GM15510 (cell line): ENCODE results near the gene MT1F.

Source experiments
- POLR2A ChIP-seq: IDR thresholded peaks from 3 replicates; pipeline ENCODE4 v1.6.1; 2011; ENCODE audit warnings: borderline replicate concordance; ENCODE audit not compliant: insufficient read length; ENCODE audit errors: extremely low read depth

The MT1F gene

DNA sequence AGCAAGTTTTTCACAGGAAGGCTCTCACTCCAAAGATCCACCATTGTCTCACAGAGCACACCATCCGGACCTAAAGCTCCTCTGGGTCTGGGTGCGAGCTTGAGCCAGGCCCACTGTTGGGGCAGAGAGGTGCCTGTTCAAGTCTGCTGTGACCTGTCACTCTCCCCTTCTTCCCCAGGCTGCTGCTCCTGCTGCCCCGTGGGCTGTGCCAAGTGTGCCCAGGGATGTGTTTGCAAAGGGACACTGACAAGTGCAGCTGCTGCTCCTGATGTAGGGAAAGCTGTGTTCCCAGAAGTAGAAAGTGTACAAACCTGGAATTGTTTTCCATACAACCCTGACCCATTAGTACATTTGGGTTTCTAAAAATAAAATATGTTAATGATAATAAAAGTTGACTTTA, 19.7 kb downstream of the MT1F start:
- TF ChIP-seq POLR2A, result no peak

DNA sequence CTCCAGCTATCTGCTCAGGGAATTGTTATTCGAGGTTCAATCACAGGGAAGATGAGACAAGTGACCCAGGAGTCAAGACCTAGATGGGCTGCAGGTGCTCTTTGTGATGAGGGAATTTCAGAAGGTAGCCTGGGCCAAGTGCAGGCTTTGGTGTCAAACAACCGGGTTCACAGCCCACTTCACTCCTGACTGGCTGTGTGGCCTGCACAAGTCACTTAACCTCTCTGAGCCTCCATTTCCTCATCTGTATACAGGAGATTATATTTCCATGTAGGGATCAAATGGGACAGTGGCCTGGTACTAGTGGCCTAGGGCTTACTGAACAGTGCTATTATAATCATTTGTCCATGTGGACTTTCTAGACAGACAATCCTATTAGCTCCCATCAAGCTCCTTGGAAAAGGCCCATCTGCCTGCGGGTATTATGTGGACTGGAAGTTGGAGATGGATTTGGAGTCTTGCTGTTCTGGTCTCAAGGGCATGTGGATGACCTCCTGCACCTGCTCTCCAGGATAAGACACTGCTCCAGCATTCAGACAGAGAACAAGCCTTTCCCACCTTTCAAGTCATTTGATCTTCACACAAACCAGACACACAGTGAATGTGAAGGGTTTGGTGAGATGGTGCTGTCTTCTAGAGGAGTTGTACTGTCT, 21.4 kb downstream of the MT1F start:
- no peak for TF ChIP-seq POLR2A

DNA sequence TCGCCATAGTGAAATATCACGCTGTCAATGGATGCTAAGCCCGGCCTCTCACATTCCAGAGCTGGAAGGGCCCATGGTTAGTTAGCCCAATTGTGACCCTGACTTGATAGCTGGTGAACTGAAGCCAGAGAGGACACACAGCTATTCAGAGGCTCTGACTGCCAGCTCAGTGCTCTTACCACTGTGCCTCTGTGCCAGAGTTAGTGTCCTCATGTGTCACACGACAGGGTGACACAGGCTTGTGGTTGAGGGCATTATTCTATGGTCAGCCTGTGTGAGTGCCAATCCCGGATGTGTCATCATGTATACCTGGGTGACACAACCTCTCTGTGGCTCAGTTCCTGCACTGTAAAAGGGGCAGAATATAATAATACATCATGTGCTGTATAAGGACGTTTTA, 22.1 kb downstream of the MT1F start:
- no peak for TF ChIP-seq POLR2A

GRCh38 chr16:56681939-56682702, 24.4 kb downstream of the MT1F start, which contains the start of gene MT1X:
TSS of gene MT1X (plus strand) at chr16:56682470. CDS start at chr16:56682541, 71 bp downstream.
- TF ChIP-seq POLR2A, result peak; percentile 86

DNA sequence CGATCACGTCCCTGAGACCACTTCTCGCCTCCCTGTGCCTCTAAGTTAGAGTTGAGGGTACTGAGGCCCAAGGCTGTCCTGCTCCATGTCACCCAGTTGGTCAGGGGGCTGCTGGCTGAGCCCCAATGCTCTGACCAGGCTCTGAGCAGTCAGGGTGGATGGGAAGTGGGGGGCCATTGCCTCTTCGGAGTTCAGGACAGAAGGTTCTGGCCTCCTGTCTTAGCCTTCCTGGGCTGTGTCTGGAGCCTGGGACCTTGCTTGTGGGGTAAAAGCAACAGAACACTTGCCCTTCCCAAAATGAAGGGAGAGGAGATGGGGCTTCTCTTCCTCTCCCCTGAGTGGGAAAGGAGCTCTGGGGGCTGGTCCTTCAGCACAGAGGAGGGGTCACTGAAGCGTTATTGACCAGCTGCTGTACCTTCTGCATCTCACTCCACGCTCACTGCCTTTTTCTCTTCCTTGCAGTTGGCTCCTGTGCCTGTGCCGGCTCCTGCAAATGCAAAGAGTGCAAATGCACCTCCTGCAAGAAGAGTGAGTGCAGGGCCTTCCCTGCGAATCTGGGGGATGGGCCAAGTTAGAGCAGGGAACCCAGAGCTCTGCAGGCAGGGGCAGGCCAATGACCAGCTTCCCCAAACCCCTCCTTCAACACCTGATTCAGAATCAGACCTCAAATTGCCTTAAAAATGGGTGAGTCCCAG, 25.1 kb downstream of the MT1F start:
- no peak for TF ChIP-seq POLR2A

DNA sequence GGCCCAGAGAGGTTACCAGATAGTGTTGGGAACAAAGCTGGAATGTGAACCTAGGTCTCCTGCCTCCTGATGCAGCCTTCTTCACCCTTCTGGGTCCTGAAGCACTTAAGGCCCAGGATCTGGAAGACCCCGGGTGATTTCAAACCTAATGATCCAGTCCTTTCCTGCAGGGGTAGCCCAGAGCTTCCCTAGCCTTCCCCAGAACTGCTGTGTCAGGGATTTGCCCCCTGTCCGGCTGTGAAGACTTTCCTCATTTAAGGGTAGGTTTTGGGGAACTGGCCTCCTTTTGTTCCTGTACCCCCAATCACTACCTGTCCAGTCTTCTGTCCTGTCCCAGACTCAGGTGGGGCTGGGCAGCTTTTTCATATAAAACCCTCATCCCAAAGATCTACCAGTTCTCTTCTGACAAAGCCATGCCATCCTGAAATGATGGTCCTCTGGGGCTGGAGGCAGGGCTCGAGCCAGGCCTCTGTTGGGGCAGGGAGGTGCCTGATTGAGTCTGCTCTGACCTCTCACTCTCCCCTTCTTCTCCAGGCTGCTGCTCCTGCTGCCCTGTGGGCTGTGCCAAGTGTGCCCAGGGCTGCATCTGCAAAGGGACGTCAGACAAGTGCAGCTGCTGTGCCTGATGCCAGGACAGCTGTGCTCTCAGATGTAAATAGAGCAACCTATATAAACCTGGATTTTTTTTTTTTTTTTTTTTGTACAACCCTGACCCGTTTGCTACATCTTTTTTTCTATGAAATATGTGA, 25.8 kb downstream of the MT1F start:
- TF ChIP-seq POLR2A, result no peak

DNA sequence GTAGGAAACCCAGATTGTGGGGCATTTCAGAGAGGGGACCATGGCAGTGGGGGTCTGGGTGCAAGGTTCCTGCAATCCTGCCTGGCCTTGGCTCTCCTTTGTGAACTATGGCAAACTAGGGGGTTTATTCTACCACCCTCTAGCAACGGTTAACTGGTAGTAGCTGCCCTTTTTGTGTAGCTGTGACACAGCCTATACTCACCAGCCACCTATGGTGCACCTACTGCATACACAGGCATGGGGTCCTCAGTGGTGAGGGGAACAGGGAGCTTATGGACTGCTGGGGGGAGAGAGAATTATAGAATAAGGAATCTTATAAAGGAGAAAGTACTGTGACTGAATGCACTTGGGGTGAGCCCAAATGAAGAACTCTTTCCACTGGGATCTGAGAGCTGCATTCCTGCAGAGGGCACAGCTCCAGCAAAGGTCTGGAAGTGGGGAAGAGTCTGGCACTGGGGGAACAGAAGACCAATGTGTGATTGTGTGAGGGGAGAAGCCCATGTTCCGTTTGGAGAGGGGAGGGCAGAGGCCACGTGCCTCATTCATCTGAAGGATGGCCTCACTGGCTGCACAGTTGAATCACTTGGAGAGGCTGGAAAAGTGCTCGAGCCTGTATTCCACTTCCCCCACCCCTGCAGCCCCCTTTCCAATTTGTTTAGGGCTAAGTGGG, 26.6 kb downstream of the MT1F start:
- no peak for TF ChIP-seq POLR2A

DNA sequence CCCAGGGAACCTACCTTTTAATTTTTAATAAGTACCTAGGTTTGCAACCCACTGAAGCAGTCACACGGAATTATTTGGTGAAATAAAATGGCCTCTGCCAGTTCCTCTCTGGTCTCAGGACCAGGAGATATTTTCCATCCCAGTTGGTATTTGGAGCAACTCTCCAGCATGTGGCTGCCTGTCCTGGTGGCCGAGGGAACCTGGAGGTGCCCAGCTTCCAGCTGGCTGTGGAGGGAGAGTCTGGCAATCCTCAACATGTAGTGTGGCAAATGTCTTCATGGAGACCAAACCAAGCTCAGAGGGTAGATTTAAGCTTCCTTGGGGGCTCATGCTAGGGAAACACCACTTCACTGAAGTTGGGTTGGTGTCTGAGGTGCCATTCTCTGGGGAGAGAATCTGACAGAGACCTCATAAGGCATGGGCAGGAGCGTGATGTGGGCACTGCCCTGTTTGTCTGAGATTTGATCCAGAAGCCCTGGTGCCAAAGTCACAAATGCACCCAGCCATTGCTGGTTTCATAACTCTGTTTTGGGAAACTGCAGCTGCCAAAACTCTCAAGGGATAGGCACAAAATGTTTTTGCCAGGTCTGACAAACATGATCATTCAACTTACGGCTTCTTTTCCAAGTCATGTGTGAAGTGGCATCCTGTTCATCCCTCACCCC, 27.3 kb downstream of the MT1F start:
- no peak for TF ChIP-seq POLR2A

DNA sequence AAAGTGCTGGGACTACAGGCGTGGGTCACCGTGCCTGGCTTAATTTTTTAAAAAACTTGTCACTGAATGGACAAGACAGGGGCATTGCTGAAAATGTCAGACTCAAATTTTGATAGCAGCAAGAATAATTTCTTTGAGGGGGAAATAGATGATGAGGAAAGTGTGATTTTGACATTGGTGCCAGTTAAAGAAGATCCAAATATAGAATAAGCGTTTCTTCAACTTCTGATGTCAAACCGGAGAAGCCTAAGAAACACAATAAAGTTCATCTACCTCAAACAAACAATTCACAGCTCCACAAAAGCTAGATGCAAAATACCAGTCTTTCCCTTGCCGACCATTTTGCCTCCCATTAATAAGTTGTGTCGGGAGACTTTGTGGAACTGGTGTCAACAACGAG, 29.0 kb downstream of the MT1F start:
- TF ChIP-seq POLR2A, result no peak

- no peak for TF ChIP-seq POLR2A
These were observed 31.0 kb downstream of the MT1F start for GRCh38 chr16:56688762-56689161.

- no peak for TF ChIP-seq POLR2A
These were observed 31.4 kb downstream of the MT1F start for GRCh38 chr16:56689171-56689570.

GRCh38 chr16:56690420-56691122, 32.8 kb downstream of the MT1F start:
- no peak for TF ChIP-seq POLR2A

- no peak for TF ChIP-seq POLR2A
These were observed 34.1 kb downstream of the MT1F start for GRCh38 chr16:56691885-56692284.

DNA sequence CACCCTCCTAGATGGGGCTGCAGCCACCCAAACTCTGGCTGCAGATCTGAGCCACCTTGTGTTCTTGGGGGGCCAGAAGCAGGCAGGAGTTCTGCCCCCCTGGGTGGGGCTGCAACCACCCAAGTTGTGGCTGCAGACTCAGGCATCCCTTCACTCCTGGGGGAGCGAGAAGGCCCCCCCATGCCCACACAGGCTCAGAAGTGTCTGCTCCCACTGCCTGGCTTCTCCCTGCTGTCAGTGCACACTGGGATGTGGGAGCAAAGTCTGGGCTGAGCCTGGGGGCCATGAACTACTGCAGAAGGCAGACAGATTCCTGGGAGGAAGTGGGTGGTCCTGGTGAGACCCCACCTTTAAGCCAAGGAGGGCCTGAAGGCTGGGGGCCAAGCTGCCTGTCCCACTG, 37.5 kb downstream of the MT1F start:
- TF ChIP-seq POLR2A, result no peak
